CD4-positive, alpha-beta T cell treated with Interleukin-4 for 4 hours (primary cell): ENCODE results near the gene TCF7L1.

Experiments
- DNase-seq: peaks from one replicate; pipeline ENCODE4 v3.0.0-alpha.2; 2020

Gene TCF7L1

DNA sequence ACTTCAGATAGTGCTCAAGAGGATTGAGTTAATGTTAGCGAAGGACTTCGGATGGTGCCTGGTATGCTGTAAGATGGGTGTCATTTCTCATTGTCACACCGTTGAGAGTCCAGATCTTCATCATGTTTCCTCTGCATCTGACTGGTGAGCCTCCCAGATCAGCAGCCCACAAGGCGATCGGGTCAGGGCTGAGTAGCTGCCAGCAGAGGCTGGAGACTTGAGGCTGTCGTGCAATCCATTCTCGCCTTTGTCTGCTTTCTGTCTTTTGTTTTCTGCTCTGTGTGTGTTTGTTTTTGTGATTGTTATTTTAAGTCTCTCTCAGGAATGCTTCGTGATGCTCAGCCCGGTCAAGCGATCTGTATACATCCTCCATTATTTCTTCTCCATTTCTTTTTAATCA is 98.8 kb downstream of the TCF7L1 start:
- no peak for DNase-seq

DNA sequence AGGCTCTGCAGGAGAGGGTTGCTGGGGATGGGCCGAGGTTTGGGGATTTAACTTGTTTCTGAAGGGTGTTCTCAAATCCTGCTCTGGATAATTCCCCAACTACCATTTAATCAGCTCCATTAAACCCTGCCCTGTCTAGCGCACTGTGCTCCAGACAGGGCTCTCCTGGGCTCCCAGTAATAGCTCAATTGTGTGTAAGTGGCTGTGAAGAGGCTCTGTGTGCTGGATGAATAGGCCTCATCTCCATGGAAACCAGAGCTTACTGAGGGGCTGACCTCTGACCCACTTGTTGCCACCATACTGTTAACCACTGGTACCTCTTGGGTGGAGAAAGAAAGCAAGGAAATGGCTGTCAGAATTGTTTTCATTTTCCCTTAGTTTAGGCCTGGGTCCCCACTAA is 101.7 kb downstream of the TCF7L1 start:
- no peak for DNase-seq

DNA sequence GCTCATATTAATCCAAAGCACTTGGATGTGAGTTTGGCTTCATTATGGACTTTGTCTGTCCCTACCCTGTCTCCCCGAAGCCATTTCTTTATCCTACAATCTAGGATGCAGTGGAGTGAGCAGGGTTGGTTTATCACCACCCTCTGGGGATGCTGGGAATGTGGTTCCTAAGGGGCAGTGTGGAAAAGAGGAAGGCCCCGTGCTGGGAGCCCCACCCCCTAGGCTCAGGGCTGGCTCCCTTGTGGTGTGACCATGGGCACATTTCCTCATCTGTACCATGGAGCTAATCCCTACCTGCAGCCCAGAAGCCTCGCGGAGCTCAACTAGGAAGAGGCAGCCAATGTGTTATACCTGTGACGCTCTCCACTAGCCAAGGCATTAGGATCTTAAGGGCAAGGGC is 102.1 kb downstream of the TCF7L1 start:
- DNase-seq = no peak

DNA sequence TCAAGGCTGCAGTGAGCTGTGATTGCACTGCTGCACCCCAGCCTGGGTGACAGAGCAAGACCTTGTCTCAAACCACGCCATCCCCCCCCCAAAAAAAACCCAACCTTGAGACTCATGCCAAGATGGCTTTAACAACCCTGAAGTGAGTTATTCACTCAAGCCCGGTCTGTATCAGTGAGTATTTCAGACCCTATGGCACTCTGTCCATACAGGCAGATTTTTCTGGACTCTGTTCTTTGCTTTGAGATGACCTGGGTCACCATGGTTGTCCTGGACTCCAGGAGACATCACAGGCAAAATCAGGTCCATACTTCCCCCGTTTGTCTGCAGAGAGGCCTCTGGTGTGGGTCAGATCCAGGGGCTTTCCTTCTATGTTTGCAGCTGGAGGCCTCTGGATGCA is 102.9 kb downstream of the TCF7L1 start:
- DNase-seq = no peak

DNA sequence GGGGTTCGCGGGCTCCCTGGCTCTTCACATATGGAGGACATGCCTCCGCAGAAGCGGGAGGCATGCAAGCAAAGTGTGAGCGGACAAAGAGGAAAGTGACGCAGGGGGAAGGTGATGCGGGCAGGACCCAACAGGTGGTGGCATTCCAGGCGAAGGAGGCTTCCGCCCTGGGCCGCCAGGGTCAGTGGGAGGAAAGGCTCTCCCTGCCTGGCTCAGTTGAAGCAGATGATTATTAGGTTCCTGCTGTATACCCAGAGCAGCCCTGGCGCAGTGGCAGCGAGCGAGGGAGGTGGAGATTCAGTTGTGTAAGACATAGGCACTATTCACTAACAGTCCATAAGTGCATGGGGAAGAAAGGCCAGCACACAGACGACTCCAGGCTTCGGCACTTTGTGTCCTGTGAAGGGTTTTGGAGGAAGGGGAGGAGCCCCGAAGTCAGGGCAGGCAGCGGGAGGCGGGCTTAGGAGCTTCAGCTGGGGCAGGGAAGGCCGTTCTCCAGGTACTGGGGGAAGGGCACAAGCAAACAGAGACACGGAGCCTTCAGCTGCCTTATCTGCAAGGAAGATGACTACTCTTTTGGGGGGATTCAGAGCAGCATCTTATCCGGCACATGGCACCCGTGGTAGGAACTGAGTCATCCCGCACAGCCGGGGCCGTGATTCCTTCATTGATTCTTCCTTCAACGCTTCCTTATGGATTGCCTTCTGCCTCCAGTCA is 104.8 kb downstream of the TCF7L1 start:
- no peak for DNase-seq

DNA sequence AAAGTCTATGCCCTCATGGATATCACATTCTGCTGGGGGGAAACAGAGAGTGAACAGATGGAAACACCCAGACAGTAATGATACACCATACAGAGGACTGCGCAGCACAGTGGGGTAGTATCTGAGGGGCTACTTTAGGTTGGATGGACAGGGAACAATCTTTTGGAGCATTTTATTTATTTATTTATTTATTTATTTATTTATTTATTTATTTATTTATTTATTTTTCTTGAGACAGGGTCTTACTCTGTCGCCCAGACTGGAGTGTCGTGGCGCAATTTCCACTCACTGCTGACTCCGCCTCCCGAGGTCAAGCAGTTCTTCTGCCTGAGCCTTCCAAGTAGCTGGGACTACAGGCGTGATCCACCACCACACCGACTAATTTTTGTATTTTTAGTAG is 105.4 kb downstream of the TCF7L1 start:
- no peak for DNase-seq

DNA sequence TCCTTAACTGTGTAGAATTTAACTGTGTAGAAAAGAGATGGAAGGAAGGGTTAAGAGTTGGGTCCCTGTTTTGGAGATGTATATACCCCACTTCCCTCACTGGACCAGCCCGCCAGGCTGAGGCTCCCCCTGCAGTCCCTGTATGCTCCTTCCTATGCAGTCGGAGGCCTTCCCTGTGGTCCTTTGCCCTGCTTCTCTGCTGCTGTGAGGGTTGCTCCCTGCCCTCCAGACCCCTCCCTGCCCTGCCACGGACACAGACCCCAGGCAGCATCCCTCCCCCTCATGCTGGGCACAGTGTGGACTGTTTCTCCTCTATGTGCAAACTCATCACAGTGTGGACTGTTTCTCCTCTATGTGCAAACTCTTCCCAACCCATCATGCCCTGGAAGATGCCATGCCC is 105.9 kb downstream of the TCF7L1 start:
- DNase-seq = no peak

DNA sequence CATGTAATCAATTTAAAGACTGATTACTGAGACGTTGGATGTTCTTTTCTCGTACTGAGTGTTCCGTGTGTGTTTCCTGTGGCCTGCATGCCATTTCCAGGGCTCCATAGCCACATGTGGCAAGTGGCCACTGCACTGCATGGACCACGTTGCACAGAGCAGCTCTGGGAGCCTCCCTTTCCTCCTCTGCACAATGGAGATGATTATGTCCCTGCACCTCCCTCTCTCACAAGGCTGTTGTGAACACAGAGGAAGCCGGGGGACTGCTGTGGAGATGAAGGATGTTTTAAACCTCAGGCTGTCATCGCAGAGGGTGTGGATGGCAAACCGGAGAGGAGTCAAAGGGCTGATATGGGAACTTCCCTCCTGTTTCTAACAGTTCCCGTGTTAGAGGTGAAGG is 106.9 kb downstream of the TCF7L1 start:
- DNase-seq = no peak

DNA sequence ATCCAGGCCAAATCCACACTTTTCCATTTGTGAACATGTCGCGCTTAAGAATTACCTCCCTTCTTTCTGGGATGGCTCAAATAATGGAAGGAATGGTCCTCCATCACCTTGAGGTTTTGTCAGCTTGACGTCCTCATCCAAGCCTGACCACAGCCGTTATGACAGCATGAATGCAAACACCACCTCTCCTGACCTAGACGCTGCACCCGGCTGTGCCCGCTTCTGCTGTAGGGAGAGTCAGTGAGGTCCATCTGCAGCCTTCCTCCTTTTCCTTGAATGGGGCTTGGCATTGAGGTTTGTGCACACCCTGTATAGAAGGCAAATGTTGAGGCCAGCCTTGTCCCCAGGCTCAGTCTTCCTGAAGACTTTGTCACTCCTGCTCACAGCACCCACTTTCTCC is 109.1 kb downstream of the TCF7L1 start:
- DNase-seq = no peak

DNA sequence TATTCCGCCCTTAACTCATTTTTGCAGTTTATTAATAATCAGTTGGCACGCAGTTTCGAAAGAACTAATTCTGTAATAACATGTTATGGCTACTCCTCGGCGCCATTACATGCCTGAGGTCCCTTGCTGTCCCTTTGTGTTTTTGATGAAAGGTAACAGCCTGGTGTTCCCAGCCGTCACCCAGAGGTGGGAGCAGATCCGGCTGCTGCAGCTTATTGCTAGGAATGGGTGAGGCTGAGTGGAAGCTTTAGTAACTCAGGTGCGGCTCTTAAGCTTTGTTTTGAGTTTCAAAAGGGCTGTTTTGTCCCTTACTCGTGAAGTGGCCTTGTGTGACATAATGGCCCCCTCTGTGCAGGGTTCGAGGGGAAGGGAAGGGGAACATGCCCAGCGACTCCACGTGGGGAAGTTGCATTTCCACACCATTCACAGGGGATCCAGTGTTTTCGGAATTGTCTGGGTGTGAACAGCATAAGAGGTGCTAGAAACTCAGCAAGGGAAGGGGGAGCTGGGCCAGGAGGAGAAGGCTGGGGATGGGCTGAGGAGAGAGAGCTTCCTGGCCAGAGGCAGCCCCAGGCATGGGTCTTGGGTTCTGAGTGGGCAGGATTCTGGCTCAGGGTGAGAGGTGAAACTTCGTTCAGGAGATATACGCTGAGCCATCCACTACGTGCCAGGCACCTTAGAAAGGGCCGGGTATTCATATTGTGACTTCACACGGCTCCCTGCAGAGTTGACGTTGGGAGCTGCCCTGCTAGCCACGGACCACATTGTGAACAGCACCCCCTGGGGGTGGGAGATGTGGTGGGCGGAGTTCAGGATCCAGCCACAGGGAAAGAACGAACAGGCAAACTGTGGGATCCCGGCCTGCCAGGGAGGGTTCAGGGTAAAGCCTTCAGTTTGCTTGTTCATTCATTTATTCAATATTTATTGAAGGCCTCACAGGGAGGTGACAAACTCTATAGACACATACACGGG is 110.2 kb downstream of the TCF7L1 start:
- no peak for DNase-seq

DNA sequence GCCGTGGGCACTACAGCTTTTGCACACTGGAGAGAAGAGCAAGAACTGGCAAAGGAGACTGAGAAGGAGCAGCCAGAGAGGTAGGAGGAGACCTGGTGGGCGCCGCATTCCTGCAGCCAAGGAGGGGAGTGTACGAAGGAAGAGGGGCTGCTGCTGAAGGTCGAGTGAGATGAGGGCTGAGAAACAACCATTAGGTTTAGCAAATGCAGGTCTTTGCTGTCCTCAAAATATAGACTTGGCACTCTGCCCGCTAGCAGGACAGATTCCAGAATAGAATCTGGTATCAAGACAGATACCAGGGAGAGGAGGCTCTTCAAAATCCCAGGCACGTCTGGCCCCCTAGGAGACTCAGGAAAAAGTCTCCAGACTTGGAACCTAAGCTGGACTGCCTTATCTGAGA is 111.6 kb downstream of the TCF7L1 start:
- DNase-seq = no peak

DNA sequence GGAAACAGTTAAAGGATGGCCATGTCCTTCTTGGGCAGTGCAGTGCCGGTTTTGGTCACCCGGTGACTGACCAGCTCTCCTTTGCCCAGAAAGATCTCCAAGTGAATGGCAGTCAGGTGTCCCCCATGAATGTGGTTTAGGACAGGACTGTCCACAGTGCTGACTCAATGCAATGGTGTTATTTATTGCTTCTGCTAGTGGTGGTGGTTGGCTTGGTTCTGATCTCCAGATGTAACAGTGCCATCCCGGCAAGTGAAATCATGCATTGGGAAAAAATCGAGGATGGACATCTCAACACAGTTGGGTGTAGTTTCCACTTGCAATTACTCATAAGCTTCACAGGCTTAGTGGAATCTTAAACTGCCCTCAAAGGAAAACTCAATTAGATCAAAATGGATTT is 112.7 kb downstream of the TCF7L1 start:
- no peak for DNase-seq

DNA sequence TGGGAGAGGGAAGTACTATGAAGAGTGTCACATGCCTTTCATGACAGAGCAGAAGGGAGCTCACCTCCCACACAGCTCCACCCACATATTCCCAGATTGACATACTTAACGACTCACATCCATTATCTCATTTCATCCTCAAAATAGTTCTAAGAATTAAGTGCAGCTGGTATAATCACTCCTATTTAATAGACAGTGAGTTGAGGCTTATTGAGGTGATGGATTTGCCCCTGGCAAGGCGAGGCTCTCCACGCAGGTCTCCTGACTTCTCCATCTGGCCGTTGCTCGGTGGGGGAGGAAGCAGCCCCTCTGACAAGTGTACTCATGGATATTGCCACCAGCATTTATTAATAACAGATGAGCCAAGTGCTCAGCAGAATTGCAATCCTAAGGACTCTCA is 113.2 kb downstream of the TCF7L1 start:
- DNase-seq = no peak

DNA sequence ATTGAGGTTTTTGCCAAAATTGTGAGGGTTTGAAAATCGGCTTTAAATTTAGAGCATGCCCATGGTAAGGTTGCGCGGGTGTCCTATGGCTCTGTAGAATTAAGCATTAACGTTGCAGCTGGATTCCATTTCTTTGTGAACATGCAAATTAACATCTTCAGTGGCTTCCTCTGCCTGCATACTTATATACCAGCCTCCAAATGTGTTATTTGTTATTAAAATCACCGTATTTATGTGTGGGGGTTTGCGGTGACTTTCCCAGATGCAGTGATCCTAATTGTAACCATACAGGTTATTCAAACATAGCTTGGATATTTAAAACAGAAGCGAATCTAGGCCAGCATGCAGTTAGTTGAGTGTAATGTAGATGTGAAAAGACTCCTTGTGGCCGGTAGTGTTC is 114.4 kb downstream of the TCF7L1 start:
- no peak for DNase-seq

DNA sequence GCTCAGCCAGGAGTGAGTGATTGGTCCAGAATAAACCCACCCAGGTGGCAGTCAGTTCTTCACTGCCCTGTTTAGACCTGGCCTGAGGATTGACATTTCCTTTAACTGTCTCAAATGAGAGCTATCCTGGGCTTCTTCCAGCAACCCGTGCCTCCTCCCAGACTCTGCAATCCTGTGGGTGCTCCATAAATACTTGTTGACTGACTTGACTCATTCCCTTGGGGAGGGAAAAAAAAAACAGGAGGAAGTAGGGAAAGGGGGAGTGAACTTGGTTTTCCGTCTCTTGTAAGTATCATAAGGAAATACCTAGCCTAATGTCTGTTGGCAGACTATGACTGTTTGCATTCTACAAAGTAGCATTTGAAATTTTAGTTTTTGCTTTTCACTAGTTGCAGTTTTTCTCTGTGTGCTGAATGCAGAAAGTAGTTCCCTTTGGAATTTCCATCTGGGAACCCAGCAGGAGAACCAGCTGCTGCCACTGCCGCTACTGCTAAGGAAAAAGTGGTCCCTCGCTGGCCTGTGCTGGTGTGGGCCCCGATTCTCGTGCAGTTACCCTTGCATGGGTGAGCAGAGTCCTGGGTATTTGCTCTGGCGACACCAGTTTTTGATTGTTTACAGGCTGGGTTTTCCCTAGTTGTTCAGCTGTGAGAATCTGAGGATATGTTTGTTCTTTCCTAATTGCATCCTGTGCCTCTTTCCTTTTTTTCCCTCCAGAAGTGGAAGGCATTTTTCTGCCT is 115.7 kb downstream of the TCF7L1 start:
- DNase-seq = no peak

DNA sequence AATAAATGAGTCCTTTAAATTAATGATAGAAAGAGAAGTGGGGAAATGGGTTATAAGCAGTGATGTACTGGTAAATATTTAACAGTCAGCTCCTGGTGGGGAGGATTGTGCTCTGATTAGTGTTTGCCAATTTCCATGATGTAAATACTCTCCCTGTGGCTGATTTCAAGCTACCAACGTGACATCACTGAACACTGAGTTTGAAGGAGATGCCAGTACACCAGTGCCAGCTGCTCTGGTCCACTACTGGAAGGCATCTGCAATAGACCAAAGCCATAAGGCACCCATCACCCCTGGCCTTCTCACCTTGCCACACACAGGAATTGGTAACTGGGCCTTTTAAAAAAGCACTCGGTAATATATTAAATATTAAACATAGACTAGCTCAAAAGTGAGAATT is 116.9 kb downstream of the TCF7L1 start:
- DNase-seq = no peak

DNA sequence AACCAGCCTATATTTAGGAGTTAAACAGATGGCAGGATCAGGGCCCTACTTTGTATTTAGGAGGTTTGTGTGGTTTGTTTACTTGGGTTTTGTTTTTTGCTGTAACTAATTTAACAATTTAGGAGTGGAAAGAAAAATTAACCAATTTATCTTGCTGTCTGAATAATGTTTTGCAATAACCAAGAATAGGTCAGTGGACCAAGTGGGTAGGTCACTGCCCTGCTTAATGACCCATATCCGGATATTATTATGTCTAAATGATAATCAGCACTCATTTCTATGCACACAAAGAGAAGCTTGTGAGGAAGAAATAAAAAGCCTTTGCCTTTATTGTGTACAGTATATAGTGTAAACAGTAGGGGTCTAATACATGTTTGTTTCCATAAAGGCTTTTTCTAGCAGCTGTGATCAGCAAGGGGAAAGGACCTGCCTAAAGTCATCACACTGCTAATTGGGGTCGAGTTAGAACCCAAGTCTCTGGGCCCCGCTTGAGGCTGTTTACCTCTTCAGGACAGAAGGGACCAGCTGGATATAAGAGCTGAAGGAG is 118.0 kb downstream of the TCF7L1 start:
- DNase-seq = no peak

DNA sequence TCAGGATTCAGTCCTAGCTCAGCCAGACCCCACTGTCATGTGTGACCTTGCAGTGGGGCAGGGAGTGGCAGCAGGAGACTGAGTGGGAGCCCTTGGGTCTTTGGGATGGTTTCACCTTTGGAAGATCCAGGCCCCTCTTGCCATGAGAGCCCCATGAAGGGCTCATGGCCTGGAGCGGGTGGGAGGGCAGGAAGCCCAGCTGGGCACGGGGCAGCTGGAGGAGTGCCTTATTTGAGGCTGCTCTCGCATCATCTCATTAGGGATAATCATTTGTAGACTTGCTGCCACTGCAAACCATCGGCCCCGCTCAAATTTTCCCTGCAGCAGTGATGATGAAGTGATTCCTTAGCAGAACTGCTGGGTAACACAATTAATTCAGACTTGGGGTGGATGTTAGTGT is 120.7 kb downstream of the TCF7L1 start:
- DNase-seq = no peak

DNA sequence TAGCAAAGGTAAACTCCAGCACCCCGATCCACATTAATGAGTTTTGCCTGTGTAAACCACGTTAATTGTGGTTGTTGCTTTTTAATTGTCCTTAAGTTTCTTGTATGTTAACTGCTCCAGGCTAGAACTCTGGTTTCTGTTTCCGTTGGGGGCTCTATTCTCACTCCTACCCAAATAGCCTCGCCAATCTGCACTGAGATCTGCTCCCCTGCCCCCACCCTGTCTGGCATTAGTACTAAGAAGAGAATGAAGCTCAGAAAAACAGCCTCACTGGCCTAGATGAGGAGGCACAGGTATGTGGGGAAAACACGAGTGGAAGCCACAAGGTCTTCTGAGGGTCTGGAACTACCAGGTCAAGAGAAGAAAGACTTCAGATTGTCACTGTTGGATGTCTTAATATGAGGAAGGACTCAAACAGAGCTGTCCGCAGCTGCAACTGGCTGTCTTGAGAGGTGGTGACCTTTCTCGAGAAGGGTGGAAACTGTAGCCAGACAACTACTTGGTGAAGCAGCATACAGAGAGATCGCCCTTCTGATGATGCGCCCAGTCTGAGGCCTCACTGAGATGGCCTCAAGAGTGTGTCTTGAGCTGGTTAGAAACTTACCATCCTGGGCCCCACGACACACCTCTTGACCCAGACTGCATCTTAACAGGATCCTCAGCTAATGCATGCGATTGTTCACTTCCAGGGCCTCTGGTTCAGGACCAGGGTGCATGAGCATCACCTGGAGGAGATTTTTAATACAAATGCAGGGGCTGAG is 121.5 kb downstream of the TCF7L1 start:
- no peak for DNase-seq

DNA sequence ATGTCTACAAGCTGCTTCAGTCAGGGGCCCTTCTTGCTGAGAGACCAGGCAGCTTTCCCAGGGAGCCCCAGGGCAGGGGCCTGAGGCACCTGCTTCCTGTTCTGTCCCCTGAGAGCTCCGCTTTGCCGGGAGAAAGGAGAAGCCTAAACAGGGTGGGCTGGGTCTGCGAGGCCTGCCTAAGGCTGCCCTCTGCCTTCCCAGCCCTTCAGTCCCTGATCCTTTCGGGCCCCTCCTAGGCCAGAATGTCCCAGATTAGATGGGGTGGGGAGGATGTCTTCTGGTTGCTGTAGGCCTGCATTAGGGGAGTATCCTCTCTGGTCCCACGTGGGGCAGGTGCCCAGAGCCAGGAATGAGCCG is 122.2 kb downstream of the TCF7L1 start:
- DNase-seq = no peak

DNA sequence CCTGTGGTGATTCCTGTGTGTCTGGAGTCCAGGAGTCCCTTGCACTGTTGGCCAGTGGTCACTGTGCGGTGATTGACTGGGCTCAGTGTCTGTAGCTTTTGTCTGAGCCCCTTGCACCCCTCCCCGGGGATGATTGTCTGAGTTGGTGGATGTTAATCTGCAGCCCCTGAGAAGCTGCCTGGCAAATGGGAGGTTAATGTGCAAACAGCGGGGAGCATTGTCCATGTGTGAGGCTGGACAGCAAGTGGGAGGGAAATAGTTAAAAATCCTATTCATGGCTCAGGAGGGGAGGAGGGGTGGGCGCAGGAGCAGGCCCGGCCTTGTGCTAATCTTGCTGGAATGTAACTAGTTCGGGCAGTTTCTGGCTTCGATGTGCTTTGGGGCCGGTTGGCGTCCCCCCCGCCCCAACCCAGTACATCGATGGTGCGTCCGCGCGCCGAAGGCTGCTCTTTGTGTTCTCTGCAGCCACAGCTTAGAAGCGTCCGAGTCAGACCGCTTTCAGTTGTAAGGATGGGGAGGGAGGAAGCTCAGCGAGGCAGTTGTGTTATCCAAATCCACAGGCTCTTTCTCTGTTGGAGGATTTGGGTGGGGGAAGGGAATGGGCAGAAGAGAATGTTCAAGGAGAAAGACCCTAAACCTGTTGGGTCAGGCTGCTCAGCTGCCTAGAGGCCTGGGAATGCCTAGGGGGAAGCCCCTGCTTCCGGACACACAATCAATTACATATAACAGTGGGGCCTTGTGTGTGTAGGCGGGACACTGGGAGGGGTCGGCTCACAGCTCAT is 122.8 kb downstream of the TCF7L1 start:
- no peak for DNase-seq
